Breast epithelium (tissue), 3 donors: ENCODE measurements around the gene MTA1.

Source experiments
- POLR2A ChIP-seq: fragments of 450-650 bp; IDR thresholded peaks from one replicate; pipeline ENCODE4 v1.6.1; 2016; ENCODE audit warnings: antibody characterized with exemption, mild to moderate bottlenecking, moderate library complexity
- POLR2AphosphoS5 ChIP-seq, 3 donors: sonication (generic); formaldehyde crosslinking; IDR thresholded peaks; one replicate each; pipeline ENCODE4 v1.6.1; 2017; ENCODE audit warnings: antibody characterized with exemption in 3 of 3
- TF ChIP-seq, protein P1 (sequence below), 3 donors: fragments of 450-650 bp; IDR thresholded peaks; one replicate each; pipeline ENCODE4 v1.5.1; 2016 to 2017; ENCODE audit warnings: antibody characterized with exemption in 3 of 3, mild to moderate bottlenecking in 3 of 3, moderate library complexity in 3 of 3

DNA sequence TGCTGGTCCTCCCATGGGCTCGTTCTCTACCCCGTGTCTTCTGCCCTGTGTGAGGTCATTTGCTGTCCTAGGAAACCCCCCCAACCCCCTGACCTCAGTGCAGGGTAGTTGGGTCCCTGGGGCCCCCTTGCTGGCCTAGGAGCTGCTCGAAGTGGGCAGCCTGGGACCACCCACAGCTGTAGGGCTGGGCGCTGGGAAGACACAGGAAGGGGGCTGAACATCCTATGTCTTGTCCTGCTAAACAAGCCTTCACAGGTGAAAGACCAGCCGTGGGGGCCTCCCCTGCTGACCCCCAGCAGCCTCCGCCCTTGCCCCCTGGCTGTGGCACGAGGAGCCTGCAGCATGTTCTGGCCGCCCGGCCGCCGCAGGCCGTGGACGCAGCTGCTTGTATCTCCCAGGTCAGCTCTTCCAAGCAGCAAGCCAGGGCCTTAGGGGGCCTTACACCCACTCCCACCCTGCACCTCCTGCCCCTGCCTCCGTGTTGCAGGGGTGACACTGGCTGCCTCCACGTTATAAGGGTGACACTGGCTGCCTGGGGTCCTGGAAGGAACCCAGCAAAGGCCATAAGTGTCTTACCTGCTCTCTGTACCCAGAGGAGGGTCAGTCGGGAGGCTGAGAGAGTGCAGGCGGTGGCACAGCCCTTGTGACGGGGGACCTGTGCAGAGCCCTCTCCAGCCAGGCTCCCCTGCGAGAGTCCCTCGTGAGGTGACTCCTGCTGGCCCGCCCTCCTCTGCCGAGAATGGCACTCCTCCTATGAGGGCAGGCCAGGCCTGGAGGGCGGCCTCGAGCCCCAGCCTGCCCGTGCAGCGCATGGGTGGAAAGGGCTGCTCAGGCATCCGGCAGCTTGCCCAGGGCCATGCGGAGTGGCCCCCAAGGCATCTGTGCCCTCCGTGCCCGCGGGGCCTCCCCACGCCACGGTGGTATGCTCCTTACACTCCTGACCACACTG is 32.8 kb upstream of the MTA1 start:
- TF ChIP-seq, protein P1, sequence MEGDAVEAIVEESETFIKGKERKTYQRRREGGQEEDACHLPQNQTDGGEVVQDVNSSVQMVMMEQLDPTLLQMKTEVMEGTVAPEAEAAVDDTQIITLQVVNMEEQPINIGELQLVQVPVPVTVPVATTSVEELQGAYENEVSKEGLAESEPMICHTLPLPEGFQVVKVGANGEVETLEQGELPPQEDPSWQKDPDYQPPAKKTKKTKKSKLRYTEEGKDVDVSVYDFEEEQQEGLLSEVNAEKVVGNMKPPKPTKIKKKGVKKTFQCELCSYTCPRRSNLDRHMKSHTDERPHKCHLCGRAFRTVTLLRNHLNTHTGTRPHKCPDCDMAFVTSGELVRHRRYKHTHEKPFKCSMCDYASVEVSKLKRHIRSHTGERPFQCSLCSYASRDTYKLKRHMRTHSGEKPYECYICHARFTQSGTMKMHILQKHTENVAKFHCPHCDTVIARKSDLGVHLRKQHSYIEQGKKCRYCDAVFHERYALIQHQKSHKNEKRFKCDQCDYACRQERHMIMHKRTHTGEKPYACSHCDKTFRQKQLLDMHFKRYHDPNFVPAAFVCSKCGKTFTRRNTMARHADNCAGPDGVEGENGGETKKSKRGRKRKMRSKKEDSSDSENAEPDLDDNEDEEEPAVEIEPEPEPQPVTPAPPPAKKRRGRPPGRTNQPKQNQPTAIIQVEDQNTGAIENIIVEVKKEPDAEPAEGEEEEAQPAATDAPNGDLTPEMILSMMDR (IDR thresholded peaks at IDR 0.05) = no peak
- no peak for TF ChIP-seq POLR2AphosphoS5 (IDR thresholded peaks at IDR 0.05)
- no peak for TF ChIP-seq POLR2A
